H1 (cell line): ENCODE data around the gene OR2K2. TPM values are rescaled to one million over a fixed set of nuclear protein-coding genes. Genes with fewer than 3 reads are reported as not detected.

Experiments used
- CTCF ChIA-PET: fragments of 300-600 bp; sonication (Branson Sonifier 250); formaldehyde crosslinking; loops from one replicate; lab custom pipeline; 2021; ENCODE audit not compliant: partially characterized antibody; lab: Charles Lee
- POLR2A ChIA-PET: fragments of 300-600 bp; sonication (Branson Sonifier 250); formaldehyde crosslinking; loops from one replicate; lab custom pipeline; 2021; ENCODE audit warnings: inconsistent platforms; ENCODE audit not compliant: partially characterized antibody; lab: Charles Lee
- DNase-seq, 2 experiments: peaks; one replicate each; pipeline versions ENCODE4 v3.0.0 to v3.0.0-alpha.2; 2010 to 2022; ENCODE audit warnings: low spot score in 2 of 2, low read depth in 1 of 2, mixed read lengths in 1 of 2
- FAIRE-seq: peaks from 2 replicates; lab custom pipeline; 2011; peaks lifted over from hg19 to GRCh38; lab: Jason Lieb, UNC
- H2AFZ ChIP-seq: 2 replicates; pipeline ENCODE4 v1.8.1; 2012; ENCODE audit warnings: low read length, inconsistent platforms
- H2AK5ac ChIP-seq: 2 replicates; pipeline ENCODE4 v1.6.1; 2013; ENCODE audit warnings: low read depth, low read length
- H2BK120ac ChIP-seq: replicated peaks from 2 replicates; pipeline ENCODE3; 2013; ENCODE audit warnings: low read depth, low read length, inconsistent platforms
- H2BK12ac ChIP-seq: 2 replicates; pipeline ENCODE4 v1.6.1; 2013; ENCODE audit warnings: low read depth, low read length
- H2BK15ac ChIP-seq: 2 replicates; pipeline ENCODE4 v1.6.1; 2013; ENCODE audit warnings: low read length
- H2BK20ac ChIP-seq: 2 replicates; pipeline ENCODE4 v1.6.1; 2013; ENCODE audit warnings: low read length
- H2BK5ac ChIP-seq: 2 replicates; pipeline ENCODE4 v1.6.1; 2013; ENCODE audit warnings: low read depth, low read length
- H3K14ac ChIP-seq: 2 replicates; pipeline ENCODE4 v1.6.1; 2013; ENCODE audit warnings: inconsistent platforms; ENCODE audit not compliant: insufficient read length
- H3K18ac ChIP-seq: 2 replicates; pipeline ENCODE4 v1.6.1; 2013; ENCODE audit warnings: low read length; ENCODE audit errors: extremely low read depth
- H3K23ac ChIP-seq: 2 replicates; pipeline ENCODE4 v1.6.1; 2013; ENCODE audit warnings: inconsistent platforms; ENCODE audit not compliant: insufficient read length
- H3K23me2 ChIP-seq: 2 replicates; pipeline ENCODE4 v1.6.1; 2013; ENCODE audit warnings: low read depth, low read length
- H3K27ac ChIP-seq: 2 replicates; pipeline ENCODE4 v1.6.1; 2011; ENCODE audit warnings: low read depth, low read length, inconsistent platforms
- H3K27me3 ChIP-seq, 4 experiments: replicated peaks in 1 of 4; 1 replicate in 1 of 4; 2 replicates in 3 of 4; pipeline versions ENCODE4 v1.6.1 to v1.8.1; 2011 to 2013; ENCODE audit warnings: low read length in 3 of 4, mild to moderate bottlenecking in 3 of 4, inconsistent platforms in 2 of 4, mixed read lengths in 2 of 4, moderate library complexity in 1 of 4; ENCODE audit not compliant: control insufficient read depth in 3 of 4, insufficient read depth in 3 of 4; ENCODE audit errors: extremely low read depth in 1 of 4
- H3K36me3 ChIP-seq, 4 experiments: 2 replicates each; pipeline versions ENCODE4 v1.6.1 to v1.8.1; 2011 to 2013; ENCODE audit warnings: mild to moderate bottlenecking in 4 of 4, low read length in 3 of 4, moderate library complexity in 2 of 4, control low read depth in 1 of 4, inconsistent platforms in 1 of 4; ENCODE audit not compliant: insufficient read depth in 4 of 4, control insufficient read depth in 2 of 4
- H3K4ac ChIP-seq: replicated peaks from 2 replicates; pipeline ENCODE3; 2013; ENCODE audit warnings: low read length, low read depth, mixed read lengths, inconsistent platforms; ENCODE audit not compliant: insufficient read length
- H3K4me1 ChIP-seq, 4 experiments: replicated peaks in 1 of 4; 1 replicate in 1 of 4; 2 replicates in 3 of 4; pipeline versions ENCODE4 v1.6.1 to v1.8.1; 2011 to 2013; ENCODE audit warnings: low read length in 3 of 4, inconsistent platforms in 2 of 4, mixed read lengths in 1 of 4; ENCODE audit not compliant: insufficient read depth in 4 of 4, control insufficient read depth in 3 of 4
- H3K4me2 ChIP-seq, 2 experiments: 2 replicates each; pipeline versions ENCODE4 v1.6.1 to v1.8.1; 2011 to 2013; ENCODE audit warnings: low read depth in 2 of 2, low read length in 2 of 2, control low read depth in 1 of 2, inconsistent platforms in 1 of 2, mild to moderate bottlenecking in 1 of 2; ENCODE audit not compliant: insufficient read depth in 1 of 2
- H3K4me3 ChIP-seq, 4 experiments: fragments of 200-600, 300-600 bp in 1 of 4; sonication (generic), shearing (Covaris generic), sonication (Bioruptor Twin) in 1 of 4; 2 replicates each; pipeline versions ENCODE4 v1.5.1 to v1.8.1; 2011 to 2016; ENCODE audit warnings: low read length in 4 of 4, low read depth in 3 of 4, control low read depth in 2 of 4, inconsistent platforms in 2 of 4, mild to moderate bottlenecking in 2 of 4, mixed read lengths in 1 of 4, moderate library complexity in 1 of 4; ENCODE audit not compliant: insufficient read depth in 2 of 4; ENCODE audit errors: extremely low read depth in 1 of 4
- H3K56ac ChIP-seq: replicated peaks from 2 replicates; pipeline ENCODE3; 2013; ENCODE audit warnings: low read depth, mild to moderate bottlenecking, mixed read lengths, low read length, inconsistent platforms; ENCODE audit not compliant: insufficient read length
- H3K79me1 ChIP-seq: 2 replicates; pipeline ENCODE4 v1.6.1; 2013; ENCODE audit warnings: low read depth, low read length, control low read depth
- H3K79me2 ChIP-seq, 2 experiments: 2 replicates each; pipeline versions ENCODE4 v1.6.1 to v1.8.1; 2012 to 2013; ENCODE audit warnings: low read length in 2 of 2, mild to moderate bottlenecking in 2 of 2, inconsistent platforms in 1 of 2; ENCODE audit not compliant: insufficient read depth in 2 of 2, control insufficient read depth in 1 of 2
- H3K9ac ChIP-seq, 4 experiments: replicated peaks in 1 of 4; 1 replicate in 1 of 4; 2 replicates in 3 of 4; pipeline versions ENCODE4 v1.6.1 to v1.8.1; 2011 to 2013; ENCODE audit warnings: low read depth in 3 of 4, low read length in 3 of 4, control low read depth in 2 of 4, mild to moderate bottlenecking in 2 of 4, moderate library complexity in 2 of 4, inconsistent platforms in 1 of 4; ENCODE audit errors: extremely low read depth in 1 of 4
- H3K9me3 ChIP-seq, 2 experiments: 2 replicates each; pipeline versions ENCODE4 v1.6.1 to v1.8.1; 2012 to 2013; ENCODE audit warnings: mild to moderate bottlenecking in 2 of 2, moderate library complexity in 2 of 2, control low read depth in 1 of 2, inconsistent platforms in 1 of 2, low read depth in 1 of 2, low read length in 1 of 2, mixed read lengths in 1 of 2; ENCODE audit not compliant: insufficient read depth in 2 of 2
- H4K20me1 ChIP-seq, 2 experiments: replicated peaks in 1 of 2; 2 replicates each; pipeline versions ENCODE3 to v1.8.1; 2011 to 2013; ENCODE audit warnings: inconsistent platforms in 2 of 2, low read length in 2 of 2, mild to moderate bottlenecking in 1 of 2; ENCODE audit not compliant: insufficient read depth in 2 of 2, control insufficient read depth in 1 of 2
- H4K5ac ChIP-seq: 2 replicates; pipeline ENCODE4 v1.6.1; 2013; ENCODE audit warnings: low read length, low read depth, mixed read lengths, inconsistent platforms; ENCODE audit not compliant: insufficient read length
- H4K8ac ChIP-seq: 2 replicates; pipeline ENCODE4 v1.8.0; 2013; ENCODE audit warnings: mild to moderate bottlenecking, moderate library complexity, low read length, inconsistent platforms; ENCODE audit not compliant: insufficient read depth; ENCODE audit errors: extremely low read depth
- H4K91ac ChIP-seq: replicated peaks from 2 replicates; pipeline ENCODE3; 2013; ENCODE audit warnings: low read length, mixed read lengths, inconsistent platforms; ENCODE audit not compliant: insufficient read length
- ATF2 ChIP-seq: IDR thresholded peaks from 2 replicates; pipeline ENCODE4 v1.6.1; 2012; ENCODE audit warnings: low read length, inconsistent platforms
- CEBPB ChIP-seq: IDR thresholded peaks from 2 replicates; pipeline ENCODE4 v1.6.1; 2012; ENCODE audit warnings: low read depth, low read length
- CHD1 ChIP-seq: IDR thresholded peaks from 2 replicates; pipeline ENCODE4 v1.6.1; 2012; ENCODE audit warnings: low read depth, low read length, improper control_type of control experiment
- CHD2 ChIP-seq: IDR thresholded peaks from 2 replicates; pipeline ENCODE4 v1.6.1; 2012; ENCODE audit warnings: low read length, improper control_type of control experiment
- JUN ChIP-seq: IDR thresholded peaks from 2 replicates; pipeline ENCODE4 v1.6.1; 2011; ENCODE audit warnings: low read depth, mild to moderate bottlenecking, improper control_type of control experiment, low read length
- KDM5A ChIP-seq: fragments of 200-600 bp; IDR thresholded peaks from 2 replicates; pipeline ENCODE4 v1.7.1; 2012; ENCODE audit warnings: mild to moderate bottlenecking, low read length, inconsistent platforms, mixed read lengths
- NRF1 ChIP-seq: IDR thresholded peaks from 2 replicates; pipeline ENCODE4 v1.6.1; 2011; ENCODE audit warnings: mild to moderate bottlenecking, low read depth, low read length, improper control_type of control experiment
- POU5F1 ChIP-seq: IDR thresholded peaks from 2 replicates; pipeline ENCODE4 v1.6.1; 2011; ENCODE audit warnings: low read depth, mild to moderate bottlenecking, low read length, moderate library complexity
- RBBP5 ChIP-seq: IDR thresholded peaks from 2 replicates; pipeline ENCODE4 v1.7.1; 2012; ENCODE audit warnings: low read depth, mild to moderate bottlenecking, inconsistent platforms, low read length, moderate library complexity, borderline replicate concordance
- SP4 ChIP-seq: IDR thresholded peaks from 2 replicates; pipeline ENCODE4 v1.6.1; 2012; ENCODE audit warnings: low read length, inconsistent platforms
- TAF7 ChIP-seq: optimal IDR thresholded peaks from 2 replicates; pipeline ENCODE3; 2011; ENCODE audit warnings: low read depth, mild to moderate bottlenecking, inconsistent platforms, low read length, moderate library complexity, borderline replicate concordance
- TEAD4 ChIP-seq: IDR thresholded peaks from 2 replicates; pipeline ENCODE4 v1.6.1; 2012; ENCODE audit warnings: low read depth, low read length, inconsistent platforms, mixed read lengths
- YY1 ChIP-seq: IDR thresholded peaks from 2 replicates; pipeline ENCODE4 v1.6.1; 2011; ENCODE audit warnings: low read depth, mild to moderate bottlenecking, low read length
- WGBS, 2 experiments: shearing (Covaris generic) in 1 of 2; methylation state at CpG; one replicate each; pipeline versions ENCODE4 v1.1.6 to v1.1.7; 2013 to 2015; ENCODE audit warnings: low lambda C conversion rate in 2 of 2, mixed read lengths in 2 of 2, inconsistent platforms in 1 of 2, low coverage in 1 of 2, missing lambda C conversion rate in 1 of 2; ENCODE audit not compliant: insufficient replicate concordance in 2 of 2, insufficient coverage in 1 of 2, insufficient read length in 1 of 2; ENCODE audit errors: extremely low coverage in 1 of 2, missing lambda C conversion rate in 1 of 2; 5-methylcytosine and 5-hydroxymethylcytosine counted together
- polyA plus RNA-seq, 7 experiments: library from polyadenylated mRNA; depleted of rRNA in 3 of 7; stranded (reverse) in 5 of 7; unstranded in 2 of 7; fragments of >200 nt in 5 of 7; fragments of 200-250 nt in 2 of 7; gene quantifications; 1 replicate in 5 of 7; 2 replicates in 1 of 7; 4 replicates in 1 of 7; pipeline versions ENCODE4 v1.2.1 to v1.2.3, GENCODE V29; 2011 to 2013; ENCODE audit warnings: missing spikeins in 2 of 7, mixed read lengths in 2 of 7
- total RNA-seq: library from RNA; stranded (reverse); fragmentation: NEBNext Ultra II Directional; extraction: Animal tissue kit (Norgen Biotek cat#: 25700); gene quantifications from 2 replicates; pipeline ENCODE4 v1.2.1, GENCODE V29; 2021
- TF ChIP-seq, protein P1 (sequence below): IDR thresholded peaks from 2 replicates; pipeline ENCODE4 v1.6.1; 2011; ENCODE audit warnings: low read depth, mild to moderate bottlenecking, low read length; ENCODE audit not compliant: insufficient read depth

The OR2K2 gene
- total and polyA plus RNA-seq, 2 of the 8 experiments (the other 6 are each of a cell fraction or from before 2014, with no cell fraction given), result not detected

DNA sequence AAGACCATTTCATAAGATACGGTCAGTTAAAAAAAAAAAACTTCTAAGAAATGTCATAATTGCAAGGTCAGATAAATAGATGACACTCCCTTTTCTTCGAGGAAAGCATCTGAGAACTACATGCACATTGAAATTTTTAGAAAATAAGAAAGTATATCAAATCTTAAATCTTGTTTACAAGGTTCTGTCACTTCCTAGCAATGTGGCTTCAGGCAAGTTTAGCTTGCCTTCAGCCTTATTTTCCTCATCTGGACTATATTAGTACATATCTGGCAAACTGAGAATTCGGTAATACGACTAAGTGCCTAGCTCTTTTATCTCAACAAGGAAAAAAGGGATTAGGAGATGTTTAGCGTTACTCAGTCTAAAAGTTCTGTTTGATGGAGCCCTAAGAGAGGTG, 32.5 kb upstream of the OR2K2 start:
- H3K4ac ChIP-seq, result no peak overlapping the region
- H3K36me3 ChIP-seq, result peaks cover 5 to 31% (median 18%) of the 10 kb centered on the region in 4 experiments; a peak in 7 of 8 replicates
- H4K91ac ChIP-seq, result no peak overlapping the region
- no peak overlapping the region for H3K27ac ChIP-seq
- FAIRE-seq (no peak), DNase-seq (no peak)
- H3K14ac ChIP-seq, result no peak overlapping the region
- H3K23me2 ChIP-seq, result no peaks in the 10 kb centered on the region
- 93% methylated on average over 5 of the region's 5 CpGs; no CpG with 5 or more reads in 1 of the 2 experiments for WGBS, 2 experiments
- H3K56ac ChIP-seq, result no peak overlapping the region
- no peak overlapping the region for H2BK20ac ChIP-seq
- H2BK120ac ChIP-seq, result no peak overlapping the region
- H2AFZ ChIP-seq, result no peak overlapping the region
- no peak overlapping the region for H3K18ac ChIP-seq
- H2AK5ac ChIP-seq, result no peak overlapping the region
- H4K20me1 ChIP-seq, result no peaks in the 10 kb centered on the region
- CTCF ChIA-PET, result no interaction called here
- no peaks in the 10 kb centered on the region for H3K79me2 ChIP-seq
- no peaks in the 10 kb centered on the region for H3K9me3 ChIP-seq
- H3K79me1 ChIP-seq, result no peaks in the 10 kb centered on the region
- H2BK12ac ChIP-seq, result no peak overlapping the region
- H3K4me2 ChIP-seq, result no peak overlapping the region
- H3K4me3 ChIP-seq, result no peak overlapping the region
- H2BK15ac ChIP-seq, result no peak overlapping the region
- no peak overlapping the region for H3K9ac ChIP-seq
- H2BK5ac ChIP-seq, result no peak overlapping the region
- no peaks in the 10 kb centered on the region for H3K4me1 ChIP-seq
- POLR2A ChIA-PET, result no interaction called here
- no peak overlapping the region for H3K23ac ChIP-seq
- H3K27me3 ChIP-seq, result no peaks in the 10 kb centered on the region
- no peak overlapping the region for H4K8ac ChIP-seq
- no peak overlapping the region for H4K5ac ChIP-seq
- no peak for TF ChIP-seq TAF7
- TF ChIP-seq ATF2, result no peak
- no peak for TF ChIP-seq NRF1
- no peak for TF ChIP-seq TEAD4
- TF ChIP-seq, protein P1, sequence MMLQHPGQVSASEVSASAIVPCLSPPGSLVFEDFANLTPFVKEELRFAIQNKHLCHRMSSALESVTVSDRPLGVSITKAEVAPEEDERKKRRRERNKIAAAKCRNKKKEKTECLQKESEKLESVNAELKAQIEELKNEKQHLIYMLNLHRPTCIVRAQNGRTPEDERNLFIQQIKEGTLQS, result no peak
- TF ChIP-seq JUN, result no peak
- TF ChIP-seq RBBP5, result no peak
- TF ChIP-seq CHD1, result no peak
- no peak for TF ChIP-seq KDM5A
- no peak for TF ChIP-seq YY1
- no peak for TF ChIP-seq POU5F1
- no peak for TF ChIP-seq CEBPB
- no peak for TF ChIP-seq CHD2
- no peak for TF ChIP-seq SP4
